GM10847 (cell line): Measurements from ENCODE around the gene YJU2.

Experiments used
- POLR2A ChIP-seq: IDR thresholded peaks from 2 replicates; pipeline ENCODE4 v1.6.1; 2011; ENCODE audit not compliant: insufficient read length; ENCODE audit errors: extremely low read depth

The YJU2 gene

DNA sequence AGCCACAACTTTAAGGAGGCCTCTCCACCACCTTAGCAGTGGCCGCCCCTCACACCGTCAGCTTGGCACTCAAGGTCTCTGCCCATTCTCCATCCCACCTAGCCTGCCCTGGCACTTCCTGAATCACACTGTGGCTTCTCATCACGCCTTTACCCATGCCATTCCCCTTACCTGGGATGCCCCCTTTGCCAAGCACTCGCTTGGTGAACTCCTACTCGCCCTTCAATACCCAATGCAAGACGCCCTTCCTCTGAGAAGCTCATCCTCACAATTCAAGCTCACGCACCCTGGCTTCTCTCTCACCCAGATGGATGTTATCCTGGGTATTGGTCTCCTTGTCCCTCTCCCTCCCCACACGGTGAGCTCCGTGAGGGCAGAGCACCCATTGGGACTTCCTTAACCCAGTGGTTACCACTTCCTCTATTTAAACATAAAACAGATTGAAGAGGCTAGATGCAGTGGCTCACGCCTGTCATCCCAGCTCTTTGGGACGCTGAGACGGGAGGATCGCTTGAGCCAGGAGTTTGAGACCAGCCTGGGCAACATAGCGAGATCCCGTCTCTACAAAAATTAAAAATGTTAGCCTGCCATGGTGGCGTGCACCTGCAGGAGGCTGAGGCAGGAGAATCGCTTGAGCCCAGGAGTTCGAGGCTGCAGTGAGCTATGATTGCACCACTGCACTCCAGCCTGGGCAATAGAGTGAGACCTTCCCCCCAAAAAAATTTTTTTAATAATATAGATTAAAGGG lies 19.5 kb downstream of the YJU2 start:
- no peak for TF ChIP-seq POLR2A

GRCh38 chr19:4267101-4267900 lies 20.4 kb downstream of the YJU2 start:
- no peak for TF ChIP-seq POLR2A

DNA sequence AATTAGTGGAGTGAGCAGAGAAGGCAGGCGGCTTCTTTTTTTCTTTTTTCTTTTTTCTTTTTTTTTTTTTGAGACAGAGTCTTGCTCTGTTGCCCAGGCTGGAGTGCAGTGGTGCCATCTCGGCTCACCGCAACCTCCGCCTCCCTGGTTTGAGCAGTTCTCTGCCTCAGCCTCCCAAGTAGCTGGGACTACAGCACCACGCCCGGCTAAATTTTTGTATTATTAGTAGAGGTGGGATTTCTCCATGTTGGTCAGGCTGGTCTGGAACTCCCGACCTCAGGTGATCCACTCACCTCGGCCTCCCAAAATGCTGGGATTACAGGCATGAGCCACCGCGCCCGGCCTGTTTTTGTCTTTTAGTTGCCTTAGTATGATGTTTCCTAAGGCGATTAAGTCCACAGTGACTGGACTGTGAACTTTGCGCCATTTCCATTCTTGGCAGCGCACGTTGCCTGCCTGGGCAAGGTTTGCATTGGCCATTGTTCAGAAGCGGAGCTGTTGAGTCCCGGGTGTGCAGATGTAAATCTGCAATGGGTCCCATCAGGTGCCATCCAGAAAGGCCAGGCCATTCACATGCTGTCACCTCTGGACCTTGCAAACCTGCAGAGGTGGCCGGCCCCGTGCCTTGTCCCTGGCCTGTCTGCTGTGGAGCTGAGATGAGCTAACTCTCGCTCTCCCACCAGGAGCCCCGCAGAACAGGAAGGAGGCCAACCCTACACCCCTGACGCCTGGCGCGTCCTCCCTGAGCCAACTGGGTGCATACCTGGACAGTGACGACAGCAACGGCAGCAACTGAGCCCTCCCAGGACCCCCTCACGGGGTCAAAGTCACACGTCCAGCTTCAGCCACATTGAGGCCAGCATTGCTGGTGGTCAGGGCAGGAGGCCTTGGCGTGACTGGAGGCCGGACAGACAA lies 21.3 kb downstream of the YJU2 start:
- TF ChIP-seq POLR2A: no peak

DNA sequence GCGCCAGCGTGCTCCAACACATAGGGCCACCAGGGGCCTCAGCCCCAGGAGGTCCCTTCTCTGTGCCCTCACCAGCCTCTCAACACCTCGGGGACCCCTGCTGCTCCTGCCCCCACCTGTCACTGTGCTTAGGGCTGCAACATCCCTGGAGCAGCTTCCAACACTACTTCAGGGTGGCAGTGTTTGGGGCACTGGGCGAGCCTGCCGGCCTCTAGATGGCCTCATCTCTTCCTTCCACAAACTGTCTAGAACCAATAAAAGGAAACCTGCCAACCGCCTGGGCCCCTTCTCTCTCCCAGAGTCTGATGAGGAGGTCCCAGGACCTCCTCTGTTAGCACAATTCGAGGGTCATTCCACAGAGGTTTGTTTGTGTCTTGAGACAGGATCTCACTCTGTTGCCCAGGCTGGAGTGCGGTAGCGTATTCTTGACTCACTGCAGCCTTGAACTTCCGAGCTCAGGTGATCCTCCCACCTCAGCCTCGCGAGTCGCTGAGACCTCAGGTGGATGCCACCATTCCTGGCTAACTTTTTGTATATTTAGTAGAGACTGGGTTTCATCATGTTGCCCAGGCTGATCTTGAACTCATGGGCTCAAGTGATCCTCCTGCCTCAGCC lies 22.0 kb downstream of the YJU2 start:
- TF ChIP-seq POLR2A: no peak

DNA sequence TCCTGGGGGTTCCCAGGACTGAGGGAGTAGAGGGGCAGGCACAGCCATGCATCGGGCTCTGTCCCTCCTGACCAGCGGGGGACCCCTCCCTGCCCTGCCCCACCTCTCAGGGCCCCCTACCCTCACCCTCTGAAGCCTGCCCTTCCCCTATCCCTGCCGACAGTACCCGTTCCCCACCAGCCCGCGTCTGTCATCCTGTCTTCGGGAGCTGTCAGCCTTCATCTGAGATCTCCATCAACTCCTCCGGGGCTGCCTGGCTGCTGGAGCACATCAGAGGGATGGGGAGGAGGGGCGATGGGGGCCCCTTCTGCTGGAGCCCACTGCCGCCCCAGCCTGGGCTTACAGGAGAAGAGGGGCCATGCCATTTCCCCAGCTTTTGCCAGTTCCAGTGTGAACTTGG lies 26.0 kb downstream of the YJU2 start:
- TF ChIP-seq POLR2A: no peak

DNA sequence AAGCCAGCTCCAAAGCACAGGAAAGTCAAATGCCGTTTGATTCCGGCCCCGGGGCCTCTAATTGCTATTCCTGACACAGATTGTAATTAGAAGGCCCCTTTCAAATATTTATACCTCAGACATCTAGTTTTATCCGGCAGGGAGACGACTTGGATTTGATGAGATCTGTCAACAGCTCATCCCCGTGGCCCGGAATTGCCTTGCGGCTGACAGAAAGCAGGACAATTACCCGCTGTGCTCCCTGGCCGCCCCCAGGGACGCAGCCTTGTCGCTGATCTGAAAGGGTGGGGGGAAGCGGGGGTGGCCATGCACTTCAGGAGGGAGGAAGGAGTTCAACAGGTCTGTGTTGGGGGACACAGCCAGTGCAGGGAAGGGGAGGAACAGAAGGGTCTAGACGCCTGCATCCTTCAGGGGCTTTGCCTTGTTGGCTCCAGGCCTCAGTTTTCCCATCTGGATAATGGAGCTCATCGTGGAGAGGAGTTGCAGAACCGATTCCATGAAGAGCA lies 30.4 kb downstream of the YJU2 start:
- TF ChIP-seq POLR2A: no peak

GRCh38 chr19:4278010-4278409 lies 31.1 kb downstream of the YJU2 start:
- no peak for TF ChIP-seq POLR2A

DNA sequence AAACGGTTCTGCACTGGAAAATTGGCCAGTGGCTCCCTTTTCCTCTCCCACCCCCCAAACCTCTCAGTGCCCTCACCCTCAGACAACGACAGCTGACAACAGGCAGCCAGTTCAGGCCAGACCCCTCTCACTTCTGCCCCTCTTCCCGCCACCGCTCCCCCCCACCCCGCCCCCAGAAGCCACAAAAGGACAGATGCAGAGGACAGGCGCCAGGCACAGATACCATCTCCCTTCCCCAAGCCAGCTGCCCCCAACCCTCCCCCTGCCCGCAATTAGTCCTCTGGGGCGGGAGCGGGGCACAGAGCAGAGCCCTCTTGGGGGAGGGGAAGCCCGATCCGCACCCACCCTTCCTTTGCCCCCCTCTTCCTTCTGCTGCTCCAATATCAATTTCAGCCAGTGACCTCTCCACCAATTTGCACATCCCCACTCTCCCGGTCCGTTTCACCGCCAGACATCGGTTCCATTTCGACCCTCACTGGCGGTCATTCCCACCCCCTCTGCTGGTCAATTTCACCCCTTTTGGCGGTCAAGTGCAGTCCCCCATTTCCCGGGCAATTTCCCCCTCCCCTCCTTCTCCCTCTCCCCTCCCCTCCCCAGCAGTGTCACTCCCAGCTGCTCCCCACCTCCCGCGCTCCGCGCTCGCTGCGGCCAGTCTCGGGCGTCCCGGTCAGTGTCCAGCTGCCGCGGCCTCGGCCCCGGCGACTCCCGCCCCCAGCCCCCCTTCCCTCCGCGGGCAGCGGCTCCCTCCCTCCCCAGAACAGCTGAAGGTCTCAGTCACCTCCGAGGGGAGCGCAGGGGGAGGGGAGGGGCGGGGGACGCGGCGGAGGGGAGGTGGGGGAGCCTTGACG lies 31.8 kb downstream of the YJU2 start, which contains the start of gene SHD:
Gene SHD (plus strand): TSS at position 848 of the 848 bp plus-strand sequence. CDS start 798 bp downstream, outside the sequence.
- TF ChIP-seq POLR2A: no peak

DNA sequence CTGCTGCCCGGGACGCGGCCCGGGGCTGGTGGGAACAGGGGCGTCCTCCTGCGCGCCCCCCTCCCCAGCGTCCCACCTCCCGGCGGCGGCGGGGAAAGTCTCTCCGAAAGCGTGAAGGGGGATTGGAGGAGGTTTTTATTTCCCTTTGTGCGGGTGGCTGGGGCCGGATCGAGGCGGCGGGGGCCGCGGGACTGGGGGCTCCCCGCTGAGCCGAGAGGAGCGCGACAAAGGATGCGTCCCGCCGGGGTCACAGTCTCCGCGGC lies 32.3 kb downstream of the YJU2 start:
- TF ChIP-seq POLR2A: no peak

- no peak for TF ChIP-seq POLR2A
These were observed 32.9 kb downstream of the YJU2 start for GRCh38 chr19:4279530-4280422.

- no peak for TF ChIP-seq POLR2A
These were observed 37.5 kb downstream of the YJU2 start for GRCh38 chr19:4284176-4284958.

GRCh38 chr19:4284974-4285373 lies 38.1 kb downstream of the YJU2 start:
- TF ChIP-seq POLR2A: no peak

DNA sequence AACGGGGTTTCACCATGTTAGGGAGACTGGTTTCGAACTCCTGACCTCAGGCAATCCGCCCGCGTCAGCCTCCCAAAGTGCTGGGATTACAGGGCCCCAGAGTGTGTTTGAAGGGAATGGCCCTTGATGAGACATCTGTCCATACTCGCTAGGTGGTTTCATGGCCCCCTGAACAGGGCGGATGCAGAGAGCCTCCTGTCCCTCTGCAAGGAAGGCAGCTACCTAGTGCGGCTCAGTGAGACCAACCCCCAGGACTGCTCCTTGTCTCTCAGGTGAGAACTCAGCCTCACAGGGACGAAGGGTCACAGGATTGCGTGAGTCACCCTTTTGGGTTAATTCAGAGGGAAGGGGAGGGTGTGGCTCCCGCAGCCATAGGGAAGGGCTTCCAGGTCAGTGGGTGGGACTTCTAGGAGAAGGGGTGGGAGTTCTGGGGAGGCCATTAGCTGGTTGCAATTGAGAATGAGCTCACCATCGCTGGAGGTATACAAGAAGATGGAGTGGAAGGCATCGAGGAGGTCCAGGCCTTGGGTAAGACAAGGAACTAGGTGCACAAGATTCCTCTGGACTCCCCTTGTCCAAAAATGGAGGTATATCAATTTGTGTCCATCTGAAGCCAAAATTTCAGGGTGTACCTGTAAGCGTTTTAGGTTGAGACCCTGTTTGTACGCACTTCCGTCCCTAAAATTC lies 41.4 kb downstream of the YJU2 start:
- no peak for TF ChIP-seq POLR2A
